Measurements from ENCODE around the gene PTPRN2. TPM values are rescaled to one million over a fixed set of nuclear protein-coding genes. Genes with fewer than 3 reads are reported as not detected.

The PTPRN2 gene
- total RNA-seq, 1 experiment from 2014 or later = 2.1 TPM

- intact Hi-C loops (cut with micrococcal nuclease) = no loop called here
- CTCF ChIA-PET = no interaction called here
These were observed 1028.6 kb downstream of the PTPRN2 start for GRCh38 chr7:157558875-157559595.

GRCh38 chr7:157558516-157558874 lies 1029.1 kb downstream of the PTPRN2 start:
- Histone ChIP-seq H3K79me2 (ENCODE audit: insufficient read depth, low read length) (no peaks in the 10 kb centered on the region), H2AFZ (ENCODE audit: low read depth, low read length, poor library complexity, severe bottlenecking) (no peak overlapping the region), H3K9me3 (ENCODE audit: control insufficient read depth in 1 of 2, insufficient read depth in 1 of 2, low read depth in 1 of 2, low read length in 2 of 2) (no peaks in the 10 kb centered on the region), H3K9ac (ENCODE audit: low read length) (no peak overlapping the region), H4K20me1 (ENCODE audit: insufficient read depth) (no peaks in the 10 kb centered on the region), H3K27me3 (ENCODE audit: insufficient read depth, low read length) (no peaks in the 10 kb centered on the region), H3K4me2 (ENCODE audit: low read length) (no peak overlapping the region), H3K4me1 (ENCODE audit: control insufficient read depth in 1 of 2, insufficient read depth in 2 of 2, low read length in 2 of 2) (peaks cover 0 to under 1% of the 10 kb centered on the region in 2 experiments; a peak in 1 of 4 replicates), H3K36me3 (ENCODE audit: control insufficient read depth in 1 of 2, insufficient read depth in 2 of 2, low read length in 2 of 2) (no peaks in the 10 kb centered on the region), H3K27ac (ENCODE audit: low read depth, low read length) (no peak overlapping the region), H3K4me3 (replicated peaks in 1 of 2; ENCODE audit: low read depth in 1 of 2, low read length in 2 of 2) (no peak overlapping the region), H3K9me2 (ENCODE audit: insufficient read depth) (no peaks in the 10 kb centered on the region)
- no peak for DNase-seq (ENCODE audit: low read depth, low spot score)
- ChIA-PET CTCF (no interaction called here), POLR2A (no interaction called here), RAD21 (ENCODE audit: low non-redundant PET in 1 of 2, low total read pairs in 2 of 2, uncharacterized antibody in 2 of 2, unreplicated experiment in 2 of 2) (no interaction called here)
- intact Hi-C loops (cut with micrococcal nuclease) = no loop called here
- ATAC-seq = no peak
- TF ChIP-seq POLR2AphosphoS5 (IDR thresholded peaks at IDR 0.05; ENCODE audit: low read depth, low read length) (no peak), REST (IDR thresholded peaks at IDR 0.05; ENCODE audit: low read depth) (no peak), EZH2 (IDR thresholded peaks at IDR 0.05) (no peak), EGR1 (IDR thresholded peaks at IDR 0.05; ENCODE audit: low read depth) (no peak), FOSL1 (IDR thresholded peaks at IDR 0.05; ENCODE audit: low read depth) (no peak), EZH2phosphoT487 (IDR thresholded peaks at IDR 0.05; ENCODE audit: borderline replicate concordance) (no peak), CBX3 (IDR thresholded peaks at IDR 0.05; ENCODE audit: low read depth) (no peak), ATF3 (IDR thresholded peaks at IDR 0.05) (no peak), TCF7L2 (IDR thresholded peaks at IDR 0.05; ENCODE audit: borderline replicate concordance, extremely low read depth, insufficient read depth, insufficient read length) (no peak), SIN3A (IDR thresholded peaks at IDR 0.05; ENCODE audit: low read depth) (no peak), YY1 (IDR thresholded peaks at IDR 0.05; ENCODE audit: extremely low read depth, insufficient replicate concordance, low read depth, low read length) (no peak)
- TF ChIP-seq, protein P1, sequence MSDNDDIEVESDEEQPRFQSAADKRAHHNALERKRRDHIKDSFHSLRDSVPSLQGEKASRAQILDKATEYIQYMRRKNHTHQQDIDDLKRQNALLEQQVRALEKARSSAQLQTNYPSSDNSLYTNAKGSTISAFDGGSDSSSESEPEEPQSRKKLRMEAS (IDR thresholded peaks at IDR 0.05) = no peak
- no TSS peak for BruUV-seq (replicated peaks)

More at GRCh38 chr7:157558875-157559595, 1028.6 kb downstream of the PTPRN2 start:
- no peak for DNase-seq (ENCODE audit: low read depth, low spot score)
- H2AFZ ChIP-seq (ENCODE audit: low read depth, low read length, poor library complexity, severe bottlenecking) = no peak overlapping the region
- H3K9me3 ChIP-seq (ENCODE audit: control insufficient read depth in 1 of 2, insufficient read depth in 1 of 2, low read depth in 1 of 2, low read length in 2 of 2) = no peaks in the 10 kb centered on the region
- no peak for TF ChIP-seq POLR2AphosphoS5 (IDR thresholded peaks at IDR 0.05; ENCODE audit: low read depth, low read length)
- no peaks in the 10 kb centered on the region for H3K79me2 ChIP-seq (ENCODE audit: insufficient read depth, low read length)
- ChIA-PET RAD21 (ENCODE audit: low non-redundant PET in 1 of 2, low total read pairs in 2 of 2, uncharacterized antibody in 2 of 2, unreplicated experiment in 2 of 2) (no interaction called here), POLR2A (no interaction called here)
- H3K4me2 ChIP-seq (ENCODE audit: low read length) = no peak overlapping the region
- no peak overlapping the region for H3K9ac ChIP-seq (ENCODE audit: low read length)
- no peaks in the 10 kb centered on the region for H3K27me3 ChIP-seq (ENCODE audit: insufficient read depth, low read length)
- no peaks in the 10 kb centered on the region for H3K9me2 ChIP-seq (ENCODE audit: insufficient read depth)
- no TSS peak for BruUV-seq (replicated peaks)
- H4K20me1 ChIP-seq (ENCODE audit: insufficient read depth) = no peaks in the 10 kb centered on the region
- peaks cover 5 to 6% of the 10 kb centered on the region in 2 experiments for H3K4me1 ChIP-seq (ENCODE audit: control insufficient read depth in 1 of 2, insufficient read depth in 2 of 2, low read length in 2 of 2)
- H3K27ac ChIP-seq (ENCODE audit: low read depth, low read length) = no peak overlapping the region
- H3K4me3 ChIP-seq (replicated peaks in 1 of 2; ENCODE audit: low read depth in 1 of 2, low read length in 2 of 2) = no peak overlapping the region
- ATAC-seq = no peak
- no peaks in the 10 kb centered on the region for H3K36me3 ChIP-seq (ENCODE audit: control insufficient read depth in 1 of 2, insufficient read depth in 2 of 2, low read length in 2 of 2)
